Measurements from ENCODE around the gene NDUFB10.
"Not testable (repeated sequence)": the region's sequence is repeated elsewhere in the genome, so short reads cannot be mapped to it uniquely, and the experiment has no call there.

Gene NDUFB10

GRCh38 chr16:1926271-1926670, 33.1 kb upstream of the NDUFB10 start:
- no peak for DNase-seq

GRCh38 chr16:1929105-1929504, 30.2 kb upstream of the NDUFB10 start:
- peak; percentile 28 for DNase-seq

GRCh38 chr16:1929578-1930337, 29.6 kb upstream of the NDUFB10 start:
- DNase-seq: peak; percentile 70

- no peak for DNase-seq
Observed at GRCh38 chr16:1930338-1930720, 29.0 kb upstream of the NDUFB10 start.

- DNase-seq: peak; percentile 32
Observed at GRCh38 chr16:1932050-1933028, 27.0 kb upstream of the NDUFB10 start.

- no peak for DNase-seq
Observed at GRCh38 chr16:1933097-1933661, 26.2 kb upstream of the NDUFB10 start.

GRCh38 chr16:1936945-1937479, 22.3 kb upstream of the NDUFB10 start:
- DNase-seq: no peak

GRCh38 chr16:1938316-1938715, 21.0 kb upstream of the NDUFB10 start:
- DNase-seq: no peak

- no peak for DNase-seq
Observed at GRCh38 chr16:1938910-1939309, 20.4 kb upstream of the NDUFB10 start.

GRCh38 chr16:1939833-1940232, 19.5 kb upstream of the NDUFB10 start:
- DNase-seq: not testable (repeated sequence)

- no peak for DNase-seq
Observed at GRCh38 chr16:1940273-1941161, 18.8 kb upstream of the NDUFB10 start.

GRCh38 chr16:1941162-1942046, 17.9 kb upstream of the NDUFB10 start:
- no peak for DNase-seq

- DNase-seq: no peak
Observed at GRCh38 chr16:1942047-1942809, 17.1 kb upstream of the NDUFB10 start.

- peak; percentile 99 for DNase-seq
Observed at GRCh38 chr16:1942810-1943726, 16.3 kb upstream of the NDUFB10 start, which contains the start of gene MSRB1. Gene MSRB1, minus strand, starts transcription at chr16:1943199. Its CDS starts 43 bp downstream, at chr16:1943156.

- DNase-seq: no peak
Observed at GRCh38 chr16:1944612-1945199, 14.6 kb upstream of the NDUFB10 start.

GRCh38 chr16:1945559-1946391, 13.6 kb upstream of the NDUFB10 start:
- DNase-seq: no peak

- no peak for DNase-seq
Observed at GRCh38 chr16:1946495-1947368, 12.6 kb upstream of the NDUFB10 start.

Data from NCI-H1092 treated with DMSO at 0.1 percent for 48 hours (cell line).